Hematopoietic multipotent progenitor cell (in vitro differentiated cells): Measurements from ENCODE around the gene OAF. TPM values are rescaled to one million over a fixed set of nuclear protein-coding genes. Genes with fewer than 3 reads are reported as not detected.
"Not testable (repeated sequence)": the region's sequence is repeated elsewhere in the genome, so short reads cannot be mapped to it uniquely, and the experiment has no call there.

Experiments used
- DNase-seq, 3 donors: peaks; one replicate each; pipeline ENCODE4 v3.0.0-alpha.2; 2011 to 2015; ENCODE audit warnings: low read depth in 2 of 3, low spot score in 2 of 3
- total RNA-seq: library from RNA; depleted of rRNA; stranded (reverse); fragments of >200 nt; gene quantifications from one replicate; pipeline ENCODE4 v1.2.3, GENCODE V29; 2012

Gene OAF
- total RNA-seq, 1 donor, result 25.0 TPM

DNA sequence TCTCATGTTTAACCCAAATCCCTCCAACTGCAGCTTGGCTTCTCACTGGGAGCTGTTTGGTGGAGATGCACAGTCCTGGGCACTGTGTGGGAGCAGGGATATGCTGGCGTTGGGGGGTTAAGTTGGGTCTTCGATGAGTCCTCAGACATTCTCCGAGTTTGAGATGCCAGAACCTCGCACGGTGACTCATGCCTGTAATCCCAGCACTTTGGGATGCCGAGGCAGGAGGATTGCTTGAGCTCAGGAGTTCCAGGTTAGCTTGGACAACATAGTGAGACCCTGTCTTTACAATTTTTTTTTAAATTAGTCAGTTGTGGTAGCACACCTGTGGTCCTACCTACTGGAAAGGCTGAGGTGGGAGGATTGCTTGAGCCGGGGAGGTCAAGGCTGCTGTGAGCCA is 49.8 kb downstream of the OAF start:
- DNase-seq, result no peak

DNA sequence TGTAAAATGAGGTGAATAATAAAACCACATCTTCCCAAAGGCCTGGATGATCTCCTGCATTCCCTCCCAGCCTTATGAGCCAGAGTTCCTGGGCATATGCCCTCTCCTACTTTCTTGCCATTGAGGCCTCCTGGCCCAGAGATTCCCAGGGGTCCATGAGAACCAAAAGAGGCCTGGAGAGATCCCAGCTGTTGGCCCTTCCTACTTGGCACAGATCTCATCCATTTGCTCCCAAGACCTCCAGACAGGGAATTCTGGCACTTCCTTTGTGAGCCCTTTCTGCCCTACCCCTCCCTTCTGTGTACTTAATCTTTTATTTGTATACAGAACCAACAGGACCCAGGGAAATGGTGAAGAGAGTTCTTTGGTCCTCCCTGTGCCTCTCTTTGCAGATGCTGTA is 50.5 kb downstream of the OAF start:
- no peak for DNase-seq

DNA sequence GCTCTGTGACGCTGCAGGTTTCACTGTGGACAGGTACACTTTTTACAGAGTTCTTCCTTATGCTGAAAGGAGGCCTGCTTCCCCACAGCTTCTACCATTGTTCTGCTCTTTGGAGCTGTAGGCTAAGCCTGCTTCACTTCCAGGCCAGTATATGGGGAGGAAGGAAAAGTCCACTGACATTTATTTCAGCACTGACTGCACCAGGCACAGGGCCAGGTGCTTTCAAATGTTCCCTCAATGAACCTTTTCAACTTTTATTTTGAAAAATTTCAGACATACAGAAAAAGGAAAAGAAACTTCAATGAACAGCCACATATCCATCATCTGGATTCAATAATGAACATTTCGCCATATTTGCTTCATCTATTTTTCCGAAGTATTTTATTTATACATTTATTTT is 51.1 kb downstream of the OAF start:
- DNase-seq, result no peak

DNA sequence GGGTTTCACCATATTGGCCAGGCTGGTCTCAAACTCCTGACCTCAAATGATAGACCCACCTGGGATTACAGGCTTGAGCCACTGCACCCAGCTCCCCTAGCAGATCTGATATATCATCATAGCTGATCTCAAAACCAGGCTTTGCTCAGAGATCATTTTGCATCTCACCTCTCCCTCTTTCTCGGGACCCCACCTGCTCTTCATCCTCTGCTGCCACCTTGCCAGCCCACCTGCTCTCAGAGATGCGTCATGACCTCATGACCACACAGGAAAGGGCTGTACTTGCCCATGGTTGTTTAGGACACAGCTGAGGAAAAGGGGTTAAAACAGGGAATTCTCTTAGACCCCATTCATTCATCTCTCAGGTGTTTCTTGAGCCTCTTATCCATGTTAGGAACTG is 56.5 kb downstream of the OAF start:
- DNase-seq, result no peak

DNA sequence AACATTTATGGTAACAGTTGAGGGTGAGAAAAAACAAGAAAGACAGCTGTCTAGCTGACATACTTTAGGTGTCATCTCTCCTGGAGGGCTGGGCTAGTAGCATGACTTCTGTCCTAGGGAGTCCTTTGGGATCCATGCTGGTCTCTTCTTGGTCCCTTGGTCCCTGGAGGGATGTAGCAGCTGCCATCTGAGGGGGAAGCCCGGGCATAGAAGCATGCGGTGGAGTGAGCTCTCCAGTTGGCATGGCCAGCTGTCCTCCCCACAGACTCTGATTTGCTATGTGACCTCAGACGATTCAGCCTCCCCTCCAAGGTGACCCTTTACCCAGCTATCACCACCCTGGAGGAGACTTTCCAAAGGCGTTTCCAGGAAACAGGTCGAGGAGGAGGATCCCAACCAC is 57.9 kb downstream of the OAF start:
- no peak for DNase-seq

DNA sequence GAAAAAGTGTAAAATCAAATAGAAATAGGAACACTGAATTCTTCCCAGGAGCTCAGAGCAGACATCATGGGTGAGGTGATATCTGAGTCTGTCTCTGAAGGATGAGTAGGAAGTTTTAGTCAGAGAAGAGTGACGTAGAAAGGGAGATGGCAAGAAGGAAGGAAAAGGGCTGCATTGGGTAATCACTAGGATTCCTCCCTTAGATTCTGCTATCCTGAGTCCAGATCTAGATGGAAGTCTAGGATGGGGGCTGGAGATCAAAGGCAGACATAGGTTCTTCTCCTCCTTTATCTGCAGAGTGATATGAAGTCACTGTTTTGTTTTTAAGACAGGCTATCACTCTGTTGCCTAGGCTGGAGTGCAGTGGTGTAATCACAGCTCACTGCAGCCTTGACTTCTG is 59.6 kb downstream of the OAF start:
- no peak for DNase-seq

DNA sequence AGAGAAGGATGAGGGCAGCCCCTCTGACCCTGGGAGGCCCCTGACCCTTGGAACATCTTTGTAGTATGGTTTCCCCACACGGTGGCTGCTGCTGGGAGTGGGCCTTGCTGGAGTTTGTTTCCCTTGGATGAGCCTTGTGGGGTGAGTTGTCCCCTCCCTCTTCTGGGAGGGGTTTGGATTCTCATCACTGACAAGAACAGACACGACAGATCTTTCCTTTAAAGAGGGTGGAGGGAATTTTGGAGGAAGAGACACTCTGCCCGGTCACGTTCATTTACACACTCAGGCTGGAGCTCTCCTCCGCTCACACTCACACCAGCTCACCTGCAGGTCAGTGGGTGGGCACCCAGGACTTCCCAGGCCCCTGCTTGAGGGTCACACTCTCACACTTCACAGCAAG is 60.8 kb downstream of the OAF start:
- DNase-seq, result no peak

DNA sequence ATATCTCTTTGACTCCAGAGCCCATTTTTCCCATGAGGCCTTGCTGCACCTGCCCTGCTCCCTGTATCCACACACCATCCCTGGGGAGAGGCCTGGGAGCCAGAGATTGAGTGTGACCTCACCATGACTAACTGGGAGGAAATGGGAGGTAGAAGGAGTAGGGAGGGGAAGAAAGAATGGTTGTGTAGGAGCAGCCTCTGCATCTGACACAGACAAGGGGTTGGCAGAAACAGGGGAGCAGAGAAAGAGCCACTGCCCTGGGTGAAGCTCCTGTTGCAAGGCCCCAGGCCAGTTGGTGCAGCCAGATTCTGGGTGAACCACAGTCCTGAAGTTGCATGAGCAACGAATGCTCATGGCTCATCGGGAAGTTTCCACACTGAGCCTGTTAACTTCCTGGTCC is 61.5 kb downstream of the OAF start:
- no peak for DNase-seq

DNA sequence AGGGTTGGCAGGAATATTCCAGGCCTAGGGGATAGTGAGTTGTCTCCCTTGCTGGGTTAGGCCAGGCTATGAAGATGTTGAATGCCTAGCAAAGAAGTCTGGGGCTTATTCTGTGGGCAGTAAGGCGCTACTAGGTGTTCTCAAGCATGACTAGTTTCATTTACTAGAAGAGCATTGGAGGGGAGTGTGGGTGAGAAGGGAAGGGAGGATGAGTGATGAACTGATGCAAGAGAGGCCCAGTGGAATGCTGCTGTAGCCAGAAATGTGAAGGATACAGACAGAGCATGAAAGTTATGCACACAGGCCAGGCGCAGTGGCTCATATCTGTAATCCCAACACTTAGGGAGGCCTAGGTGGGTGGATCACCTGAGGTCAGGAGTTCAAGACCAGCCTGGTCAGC is 62.6 kb downstream of the OAF start:
- no peak for DNase-seq

DNA sequence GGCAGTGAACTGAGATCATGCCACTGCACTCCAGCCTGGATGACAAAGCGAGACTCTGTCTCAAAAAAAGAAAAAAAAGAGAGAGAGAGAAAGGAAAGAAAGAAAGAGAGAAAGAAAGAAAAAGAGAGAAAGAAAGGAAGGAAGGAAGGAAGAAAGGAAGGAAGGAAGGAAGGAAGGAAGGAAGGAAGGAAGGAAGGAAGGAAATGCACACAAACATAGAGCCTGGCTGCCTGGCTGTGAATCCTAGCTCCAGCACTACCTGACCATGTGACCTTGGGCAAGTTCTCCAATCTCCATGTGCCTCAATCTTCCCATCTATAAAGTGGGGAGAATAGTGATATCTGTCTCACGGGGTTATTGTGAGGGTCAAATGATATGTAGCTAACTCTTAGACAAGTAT is 63.1 kb downstream of the OAF start:
- not testable (repeated sequence) for DNase-seq

DNA sequence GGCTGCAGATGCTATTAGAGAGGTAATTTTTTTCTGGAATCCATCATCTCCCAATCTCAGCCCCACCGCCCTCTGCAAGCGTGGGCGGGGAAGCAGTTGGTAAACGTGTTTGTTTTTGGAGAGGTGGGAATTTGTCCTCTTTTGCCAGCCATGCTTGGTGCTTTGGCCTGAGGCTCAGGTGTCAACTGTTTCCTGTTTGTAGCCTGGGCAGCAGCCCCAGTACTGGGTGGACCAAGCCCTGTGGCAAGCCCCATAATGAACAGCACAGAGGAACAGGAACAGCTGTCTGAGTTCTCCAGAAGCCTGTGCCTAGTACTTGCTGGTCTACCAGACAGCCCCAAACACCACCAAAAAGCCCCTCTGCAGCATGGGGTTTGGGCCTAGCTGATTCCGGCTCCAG is 68.7 kb downstream of the OAF start:
- no peak for DNase-seq

Other genes with a start within 250 kb of the OAF start
- gene TRIM29, start 72.9 kb upstream of the OAF start, total RNA-seq, result under 0.01 TPM
- not detected for gene POU2F3, start 29.1 kb downstream of the OAF start, total RNA-seq
- 8.3 TPM for gene TLCD5, start 114.3 kb downstream of the OAF start, total RNA-seq
- gene ARHGEF12, start 125.4 kb downstream of the OAF start, total RNA-seq, result 10.5 TPM